ENCODE measurements around the gene AVP.
A peak's percentile ranks its signal among the peaks of the same experiment; 100 is the strongest.

AVP gene

GRCh38 chr20:3071610-3072529 is 12.7 kb downstream of the AVP start, which contains the start of gene OXT:
TSS of gene OXT (plus strand) at chr20:3071620. CDS start at chr20:3071656, 36 bp downstream.
- Histone ChIP-seq H3K9me3 (ENCODE audit: control insufficient read depth, low read length) (no peaks in the 10 kb centered on the region), H3K4me3 (ENCODE audit: low read depth, low read length) (no peak within 1 kb of the TSS), H3K4me2 (ENCODE audit: low read length) (peak within 1 kb of the TSS; percentile 9), H3K9ac (no peak within 1 kb of the TSS), H2AFZ (peak within 1 kb of the TSS; percentile 93), H3K36me3 (ENCODE audit: control insufficient read depth, insufficient read depth, low read length) (no peaks in the 10 kb centered on the region), H3K27ac (no peak within 1 kb of the TSS), H3K4me1 (peaks cover 5% of the 10 kb centered on the region), H3K79me2 (no peaks in the 10 kb centered on the region), H3K27me3 (ENCODE audit: control insufficient read depth, insufficient read depth, low read length) (no peaks in the 10 kb centered on the region)
- TF ChIP-seq, protein P1, sequence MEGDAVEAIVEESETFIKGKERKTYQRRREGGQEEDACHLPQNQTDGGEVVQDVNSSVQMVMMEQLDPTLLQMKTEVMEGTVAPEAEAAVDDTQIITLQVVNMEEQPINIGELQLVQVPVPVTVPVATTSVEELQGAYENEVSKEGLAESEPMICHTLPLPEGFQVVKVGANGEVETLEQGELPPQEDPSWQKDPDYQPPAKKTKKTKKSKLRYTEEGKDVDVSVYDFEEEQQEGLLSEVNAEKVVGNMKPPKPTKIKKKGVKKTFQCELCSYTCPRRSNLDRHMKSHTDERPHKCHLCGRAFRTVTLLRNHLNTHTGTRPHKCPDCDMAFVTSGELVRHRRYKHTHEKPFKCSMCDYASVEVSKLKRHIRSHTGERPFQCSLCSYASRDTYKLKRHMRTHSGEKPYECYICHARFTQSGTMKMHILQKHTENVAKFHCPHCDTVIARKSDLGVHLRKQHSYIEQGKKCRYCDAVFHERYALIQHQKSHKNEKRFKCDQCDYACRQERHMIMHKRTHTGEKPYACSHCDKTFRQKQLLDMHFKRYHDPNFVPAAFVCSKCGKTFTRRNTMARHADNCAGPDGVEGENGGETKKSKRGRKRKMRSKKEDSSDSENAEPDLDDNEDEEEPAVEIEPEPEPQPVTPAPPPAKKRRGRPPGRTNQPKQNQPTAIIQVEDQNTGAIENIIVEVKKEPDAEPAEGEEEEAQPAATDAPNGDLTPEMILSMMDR (IDR thresholded peaks at IDR 0.05), result no peak

GRCh38 chr20:3071266-3071609 is 13.3 kb downstream of the AVP start:
- Histone ChIP-seq H3K9me3 (ENCODE audit: control insufficient read depth, low read length) (no peaks in the 10 kb centered on the region), H3K27me3 (ENCODE audit: control insufficient read depth, insufficient read depth, low read length) (no peaks in the 10 kb centered on the region), H3K4me3 (ENCODE audit: low read depth, low read length) (no peak overlapping the region), H3K9ac (no peak overlapping the region), H3K79me2 (no peaks in the 10 kb centered on the region), H3K27ac (no peak overlapping the region), H3K36me3 (ENCODE audit: control insufficient read depth, insufficient read depth, low read length) (no peaks in the 10 kb centered on the region), H2AFZ (no peak overlapping the region), H3K4me2 (ENCODE audit: low read length) (peak overlapping the region; percentile 9), H3K4me1 (peaks cover 5% of the 10 kb centered on the region)
- TF ChIP-seq, protein P1 (IDR thresholded peaks at IDR 0.05), result no peak

DNA sequence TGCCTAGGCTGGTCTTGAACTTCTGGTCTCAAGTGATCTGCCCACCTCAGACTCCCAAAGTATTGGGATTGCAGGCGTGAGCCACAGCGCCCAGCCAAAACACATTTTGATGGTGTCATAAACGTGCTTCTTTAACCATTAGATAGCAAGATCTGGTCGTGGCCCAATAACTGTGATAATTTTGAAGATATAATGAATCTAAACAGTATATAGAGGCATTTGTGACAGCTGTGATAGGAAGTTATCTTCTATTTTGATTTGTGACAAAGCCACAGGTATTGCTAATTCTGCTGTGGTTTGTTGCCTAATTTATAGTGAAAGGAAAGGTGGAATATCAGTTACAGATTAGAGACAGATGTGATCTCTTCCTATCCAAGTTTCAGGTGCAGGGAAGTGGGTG is 13.8 kb downstream of the AVP start:
- Histone ChIP-seq H3K4me1 (peaks cover 5% of the 10 kb centered on the region), H3K9me3 (ENCODE audit: control insufficient read depth, low read length) (no peaks in the 10 kb centered on the region), H3K36me3 (ENCODE audit: control insufficient read depth, insufficient read depth, low read length) (no peaks in the 10 kb centered on the region), H3K9ac (no peak overlapping the region), H2AFZ (no peak overlapping the region), H3K27me3 (ENCODE audit: control insufficient read depth, insufficient read depth, low read length) (no peaks in the 10 kb centered on the region), H3K4me2 (ENCODE audit: low read length) (no peak overlapping the region), H3K27ac (no peak overlapping the region), H3K79me2 (no peaks in the 10 kb centered on the region), H3K4me3 (ENCODE audit: low read depth, low read length) (no peak overlapping the region)
- TF ChIP-seq, protein P1 (IDR thresholded peaks at IDR 0.05), result no peak

DNA sequence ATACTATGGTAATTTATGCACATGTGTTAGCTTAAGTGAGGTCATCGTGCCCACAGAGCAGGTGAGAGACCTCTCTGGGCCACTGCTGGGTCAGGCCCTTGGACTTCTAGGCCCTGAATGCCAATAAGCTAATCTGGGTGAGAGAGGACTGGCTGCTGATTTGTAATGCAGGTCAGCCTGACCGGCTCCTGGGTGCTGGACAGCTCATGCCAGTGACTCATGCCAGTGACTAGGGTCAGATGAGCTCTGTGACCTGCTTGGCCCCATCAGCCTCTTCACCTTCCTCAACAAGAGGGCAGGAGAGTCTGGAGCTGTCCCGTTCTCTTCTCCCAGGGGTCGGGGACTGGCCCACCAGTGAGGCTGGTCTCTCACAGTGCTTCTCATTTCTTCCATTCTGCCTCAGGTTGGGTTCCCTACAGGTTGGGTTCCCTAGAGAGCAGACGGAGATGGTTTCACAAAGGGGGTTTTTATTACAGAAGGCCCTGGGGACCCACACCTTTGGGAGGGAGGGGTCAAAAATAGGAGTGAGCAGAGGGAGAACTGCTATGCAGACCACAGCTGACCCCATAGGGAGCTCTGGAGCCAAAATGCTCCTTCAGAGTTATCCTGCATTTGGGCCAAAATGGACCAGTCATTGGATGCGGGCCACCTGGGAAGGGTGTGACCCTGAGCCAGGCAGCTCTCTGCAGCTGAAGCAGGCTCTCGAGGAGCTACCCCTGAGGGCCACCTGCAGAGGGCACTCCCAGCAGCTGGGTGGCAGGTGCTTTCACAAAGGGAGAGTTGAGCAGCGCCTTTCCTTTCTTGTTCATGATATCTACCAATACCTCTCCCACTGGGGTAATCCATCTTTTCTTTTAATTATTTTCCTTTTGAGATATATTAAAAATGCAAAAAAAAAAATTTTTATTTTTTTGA is 15.3 kb downstream of the AVP start:
- no peak overlapping the region for H3K9ac ChIP-seq

More for the DNA sequence above, 15.3 kb downstream of the AVP start:
- no peak overlapping the region for H2AFZ ChIP-seq
- TF ChIP-seq, protein P1 (IDR thresholded peaks at IDR 0.05), result no peak
- peaks cover 5% of the 10 kb centered on the region for H3K4me1 ChIP-seq
- no peak overlapping the region for H3K4me2 ChIP-seq (ENCODE audit: low read length)
- H3K27ac ChIP-seq, result no peak overlapping the region
- no peaks in the 10 kb centered on the region for H3K79me2 ChIP-seq
- H3K27me3 ChIP-seq (ENCODE audit: control insufficient read depth, insufficient read depth, low read length), result no peaks in the 10 kb centered on the region
- H3K4me3 ChIP-seq (ENCODE audit: low read depth, low read length), result no peak overlapping the region
- no peaks in the 10 kb centered on the region for H3K9me3 ChIP-seq (ENCODE audit: control insufficient read depth, low read length)
- H3K36me3 ChIP-seq (ENCODE audit: control insufficient read depth, insufficient read depth, low read length), result no peaks in the 10 kb centered on the region
